Measurements from ENCODE around the gene GRSF1.
A peak's percentile ranks its signal among the peaks of the same experiment; 100 is the strongest.

Gene GRSF1, protein sequence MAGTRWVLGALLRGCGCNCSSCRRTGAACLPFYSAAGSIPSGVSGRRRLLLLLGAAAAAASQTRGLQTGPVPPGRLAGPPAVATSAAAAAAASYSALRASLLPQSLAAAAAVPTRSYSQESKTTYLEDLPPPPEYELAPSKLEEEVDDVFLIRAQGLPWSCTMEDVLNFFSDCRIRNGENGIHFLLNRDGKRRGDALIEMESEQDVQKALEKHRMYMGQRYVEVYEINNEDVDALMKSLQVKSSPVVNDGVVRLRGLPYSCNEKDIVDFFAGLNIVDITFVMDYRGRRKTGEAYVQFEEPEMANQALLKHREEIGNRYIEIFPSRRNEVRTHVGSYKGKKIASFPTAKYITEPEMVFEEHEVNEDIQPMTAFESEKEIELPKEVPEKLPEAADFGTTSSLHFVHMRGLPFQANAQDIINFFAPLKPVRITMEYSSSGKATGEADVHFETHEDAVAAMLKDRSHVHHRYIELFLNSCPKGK

DNA sequence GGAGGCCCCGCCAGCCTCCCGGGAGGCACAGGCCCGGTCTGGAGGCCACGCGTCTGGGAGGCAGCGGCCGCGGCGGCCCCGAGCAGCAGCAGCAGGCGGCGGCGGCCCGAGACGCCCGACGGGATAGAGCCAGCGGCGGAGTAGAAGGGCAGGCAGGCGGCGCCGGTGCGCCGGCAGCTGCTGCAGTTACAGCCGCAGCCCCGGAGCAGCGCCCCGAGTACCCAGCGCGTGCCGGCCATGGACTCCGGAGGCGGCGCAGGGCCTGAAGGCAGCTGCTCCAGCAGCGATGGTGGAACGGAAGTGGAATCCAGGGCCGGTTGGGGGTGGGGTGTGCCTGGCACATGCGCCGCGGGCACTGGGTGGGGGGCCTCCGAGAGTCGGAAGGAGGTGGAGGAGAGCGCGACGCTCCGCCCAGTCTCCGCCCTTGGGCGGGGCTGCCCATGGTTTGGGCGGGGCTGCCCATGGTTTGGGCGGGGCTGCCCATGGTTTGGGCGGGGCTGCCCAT is at the start of gene GRSF1:
GRSF1 (minus strand) TSS at position 302 of the 505 bp plus-strand sequence; CDS start at position 239, 63 bp downstream.
- peak; percentile 90 for ATAC-seq
- no peak for TF ChIP-seq ZFP3 (CRISPR knock-in tag; IDR thresholded peaks at IDR 0.05)
- no peak for TF ChIP-seq ESRRG (CRISPR knock-in tag; IDR thresholded peaks at IDR 0.05)
- TF ChIP-seq SNAI2 (CRISPR knock-in tag; IDR thresholded peaks at IDR 0.05): no peak
- TF ChIP-seq OSR1 (CRISPR knock-in tag; IDR thresholded peaks at IDR 0.05): no peak
- no peak for TF ChIP-seq PPARA (CRISPR knock-in tag; IDR thresholded peaks at IDR 0.05; ENCODE audit: borderline replicate concordance)
- TF ChIP-seq BACH2 (CRISPR knock-in tag; IDR thresholded peaks at IDR 0.05; ENCODE audit: borderline replicate concordance): no peak
- no peak for TF ChIP-seq GLIS3 (CRISPR knock-in tag; IDR thresholded peaks at IDR 0.05)
- no peak for TF ChIP-seq TOX (CRISPR knock-in tag; IDR thresholded peaks at IDR 0.05; ENCODE audit: borderline replicate concordance)
- no peak for TF ChIP-seq ARNTL (CRISPR knock-in tag; IDR thresholded peaks at IDR 0.05; ENCODE audit: borderline replicate concordance, low read depth)
- TF ChIP-seq ZC3H10 (CRISPR knock-in tag; IDR thresholded peaks at IDR 0.05): no peak
- TF ChIP-seq, protein P1, sequence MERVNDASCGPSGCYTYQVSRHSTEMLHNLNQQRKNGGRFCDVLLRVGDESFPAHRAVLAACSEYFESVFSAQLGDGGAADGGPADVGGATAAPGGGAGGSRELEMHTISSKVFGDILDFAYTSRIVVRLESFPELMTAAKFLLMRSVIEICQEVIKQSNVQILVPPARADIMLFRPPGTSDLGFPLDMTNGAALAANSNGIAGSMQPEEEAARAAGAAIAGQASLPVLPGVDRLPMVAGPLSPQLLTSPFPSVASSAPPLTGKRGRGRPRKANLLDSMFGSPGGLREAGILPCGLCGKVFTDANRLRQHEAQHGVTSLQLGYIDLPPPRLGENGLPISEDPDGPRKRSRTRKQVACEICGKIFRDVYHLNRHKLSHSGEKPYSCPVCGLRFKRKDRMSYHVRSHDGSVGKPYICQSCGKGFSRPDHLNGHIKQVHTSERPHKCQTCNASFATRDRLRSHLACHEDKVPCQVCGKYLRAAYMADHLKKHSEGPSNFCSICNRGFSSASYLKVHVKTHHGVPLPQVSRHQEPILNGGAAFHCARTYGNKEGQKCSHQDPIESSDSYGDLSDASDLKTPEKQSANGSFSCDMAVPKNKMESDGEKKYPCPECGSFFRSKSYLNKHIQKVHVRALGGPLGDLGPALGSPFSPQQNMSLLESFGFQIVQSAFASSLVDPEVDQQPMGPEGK (CRISPR knock-in tag; IDR thresholded peaks at IDR 0.05; ENCODE audit: borderline replicate concordance): no peak
- TF ChIP-seq ZNF8 (CRISPR knock-in tag; IDR thresholded peaks at IDR 0.05): no peak
- TF ChIP-seq, protein P2, sequence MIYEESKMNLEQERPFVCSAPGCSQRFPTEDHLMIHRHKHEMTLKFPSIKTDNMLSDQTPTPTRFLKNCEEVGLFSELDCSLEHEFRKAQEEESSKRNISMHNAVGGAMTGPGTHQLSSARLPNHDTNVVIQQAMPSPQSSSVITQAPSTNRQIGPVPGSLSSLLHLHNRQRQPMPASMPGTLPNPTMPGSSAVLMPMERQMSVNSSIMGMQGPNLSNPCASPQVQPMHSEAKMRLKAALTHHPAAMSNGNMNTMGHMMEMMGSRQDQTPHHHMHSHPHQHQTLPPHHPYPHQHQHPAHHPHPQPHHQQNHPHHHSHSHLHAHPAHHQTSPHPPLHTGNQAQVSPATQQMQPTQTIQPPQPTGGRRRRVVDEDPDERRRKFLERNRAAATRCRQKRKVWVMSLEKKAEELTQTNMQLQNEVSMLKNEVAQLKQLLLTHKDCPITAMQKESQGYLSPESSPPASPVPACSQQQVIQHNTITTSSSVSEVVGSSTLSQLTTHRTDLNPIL (CRISPR knock-in tag; IDR thresholded peaks at IDR 0.05; ENCODE audit: low read depth): no peak
- TF ChIP-seq ISL1 (CRISPR knock-in tag; IDR thresholded peaks at IDR 0.05): no peak
- TF ChIP-seq ZNF70 (CRISPR knock-in tag; IDR thresholded peaks at IDR 0.05): no peak
- TF ChIP-seq, protein P3, sequence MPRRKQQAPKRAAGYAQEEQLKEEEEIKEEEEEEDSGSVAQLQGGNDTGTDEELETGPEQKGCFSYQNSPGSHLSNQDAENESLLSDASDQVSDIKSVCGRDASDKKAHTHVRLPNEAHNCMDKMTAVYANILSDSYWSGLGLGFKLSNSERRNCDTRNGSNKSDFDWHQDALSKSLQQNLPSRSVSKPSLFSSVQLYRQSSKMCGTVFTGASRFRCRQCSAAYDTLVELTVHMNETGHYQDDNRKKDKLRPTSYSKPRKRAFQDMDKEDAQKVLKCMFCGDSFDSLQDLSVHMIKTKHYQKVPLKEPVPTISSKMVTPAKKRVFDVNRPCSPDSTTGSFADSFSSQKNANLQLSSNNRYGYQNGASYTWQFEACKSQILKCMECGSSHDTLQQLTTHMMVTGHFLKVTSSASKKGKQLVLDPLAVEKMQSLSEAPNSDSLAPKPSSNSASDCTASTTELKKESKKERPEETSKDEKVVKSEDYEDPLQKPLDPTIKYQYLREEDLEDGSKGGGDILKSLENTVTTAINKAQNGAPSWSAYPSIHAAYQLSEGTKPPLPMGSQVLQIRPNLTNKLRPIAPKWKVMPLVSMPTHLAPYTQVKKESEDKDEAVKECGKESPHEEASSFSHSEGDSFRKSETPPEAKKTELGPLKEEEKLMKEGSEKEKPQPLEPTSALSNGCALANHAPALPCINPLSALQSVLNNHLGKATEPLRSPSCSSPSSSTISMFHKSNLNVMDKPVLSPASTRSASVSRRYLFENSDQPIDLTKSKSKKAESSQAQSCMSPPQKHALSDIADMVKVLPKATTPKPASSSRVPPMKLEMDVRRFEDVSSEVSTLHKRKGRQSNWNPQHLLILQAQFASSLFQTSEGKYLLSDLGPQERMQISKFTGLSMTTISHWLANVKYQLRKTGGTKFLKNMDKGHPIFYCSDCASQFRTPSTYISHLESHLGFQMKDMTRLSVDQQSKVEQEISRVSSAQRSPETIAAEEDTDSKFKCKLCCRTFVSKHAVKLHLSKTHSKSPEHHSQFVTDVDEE (CRISPR knock-in tag; IDR thresholded peaks at IDR 0.05): no peak

DNA sequence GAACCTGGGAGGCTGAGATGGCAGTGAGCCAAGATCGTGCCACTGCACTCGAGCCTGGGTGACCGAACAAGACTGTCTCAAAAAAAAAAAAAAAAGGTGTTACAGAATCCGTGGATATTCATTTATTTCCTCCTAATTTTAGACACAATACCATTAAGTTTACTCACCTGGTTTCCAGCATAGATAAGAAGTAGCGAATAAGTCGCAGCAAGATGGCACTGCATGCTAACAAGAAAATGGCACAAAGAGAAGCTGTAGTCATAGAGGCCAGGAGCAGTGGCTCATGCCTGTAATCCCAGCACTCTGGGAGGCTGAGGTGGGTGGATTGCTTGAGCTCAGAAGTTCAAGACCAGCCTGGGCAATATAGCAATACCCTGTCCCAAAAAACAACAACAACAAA is 45.5 kb upstream of the GRSF1 start:
- no peak for ATAC-seq
- TF ChIP-seq ARNTL (CRISPR knock-in tag; IDR thresholded peaks at IDR 0.05; ENCODE audit: borderline replicate concordance, low read depth) (no peak), CSDC2 (CRISPR knock-in tag; IDR thresholded peaks at IDR 0.05) (no peak), ZFP3 (CRISPR knock-in tag; IDR thresholded peaks at IDR 0.05) (no peak), RARB (CRISPR knock-in tag; IDR thresholded peaks at IDR 0.05) (no peak), SNAI2 (CRISPR knock-in tag; IDR thresholded peaks at IDR 0.05) (no peak), PPARA (CRISPR knock-in tag; IDR thresholded peaks at IDR 0.05; ENCODE audit: borderline replicate concordance) (no peak), ZNF565 (CRISPR knock-in tag; conservative IDR thresholded peaks at IDR 0.05; ENCODE audit: low read depth) (no peak), TCF4 (CRISPR knock-in tag; IDR thresholded peaks at IDR 0.05; ENCODE audit: borderline replicate concordance) (no peak), ISL1 (CRISPR knock-in tag; IDR thresholded peaks at IDR 0.05) (no peak), ZNF70 (CRISPR knock-in tag; IDR thresholded peaks at IDR 0.05) (no peak), ZC3H10 (CRISPR knock-in tag; IDR thresholded peaks at IDR 0.05) (no peak)
- TF ChIP-seq, protein P1 (CRISPR knock-in tag; IDR thresholded peaks at IDR 0.05; ENCODE audit: borderline replicate concordance): no peak
- TF ChIP-seq, protein P3 (CRISPR knock-in tag; IDR thresholded peaks at IDR 0.05): no peak
- TF ChIP-seq, protein P2 (CRISPR knock-in tag; IDR thresholded peaks at IDR 0.05; ENCODE audit: low read depth): no peak
- TF ChIP-seq, protein P4, sequence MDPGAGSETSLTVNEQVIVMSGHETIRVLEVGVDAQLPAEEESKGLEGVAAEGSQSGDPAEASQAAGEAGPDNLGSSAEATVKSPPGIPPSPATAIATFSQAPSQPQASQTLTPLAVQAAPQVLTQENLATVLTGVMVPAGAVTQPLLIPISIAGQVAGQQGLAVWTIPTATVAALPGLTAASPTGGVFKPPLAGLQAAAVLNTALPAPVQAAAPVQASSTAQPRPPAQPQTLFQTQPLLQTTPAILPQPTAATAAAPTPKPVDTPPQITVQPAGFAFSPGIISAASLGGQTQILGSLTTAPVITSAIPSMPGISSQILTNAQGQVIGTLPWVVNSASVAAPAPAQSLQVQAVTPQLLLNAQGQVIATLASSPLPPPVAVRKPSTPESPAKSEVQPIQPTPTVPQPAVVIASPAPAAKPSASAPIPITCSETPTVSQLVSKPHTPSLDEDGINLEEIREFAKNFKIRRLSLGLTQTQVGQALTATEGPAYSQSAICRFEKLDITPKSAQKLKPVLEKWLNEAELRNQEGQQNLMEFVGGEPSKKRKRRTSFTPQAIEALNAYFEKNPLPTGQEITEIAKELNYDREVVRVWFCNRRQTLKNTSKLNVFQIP (CRISPR knock-in tag; IDR thresholded peaks at IDR 0.05; ENCODE audit: borderline replicate concordance, low read depth): no peak

All from SK-N-SH treated with all-trans-retinoic acid at 6 μM for 48 hours (cell line).